22Rv1 (cell line): ENCODE data around the gene H1-8.

ENCODE experiments used
- H3K27ac ChIP-seq: fragments of 450-650 bp; 2 replicates; pipeline ENCODE4 v1.5.1; 2017
- ZFX ChIP-seq: fragments of 450-650 bp; IDR thresholded peaks from 2 replicates; pipeline ENCODE4 v1.6.1; 2017; ENCODE audit warnings: antibody characterized with exemption, borderline replicate concordance
- TF ChIP-seq, protein P1 (sequence below): fragments of 450-650 bp; IDR thresholded peaks from 2 replicates; pipeline ENCODE4 v1.5.1; 2017; ENCODE audit warnings: mild to moderate bottlenecking

The H1-8 gene

DNA sequence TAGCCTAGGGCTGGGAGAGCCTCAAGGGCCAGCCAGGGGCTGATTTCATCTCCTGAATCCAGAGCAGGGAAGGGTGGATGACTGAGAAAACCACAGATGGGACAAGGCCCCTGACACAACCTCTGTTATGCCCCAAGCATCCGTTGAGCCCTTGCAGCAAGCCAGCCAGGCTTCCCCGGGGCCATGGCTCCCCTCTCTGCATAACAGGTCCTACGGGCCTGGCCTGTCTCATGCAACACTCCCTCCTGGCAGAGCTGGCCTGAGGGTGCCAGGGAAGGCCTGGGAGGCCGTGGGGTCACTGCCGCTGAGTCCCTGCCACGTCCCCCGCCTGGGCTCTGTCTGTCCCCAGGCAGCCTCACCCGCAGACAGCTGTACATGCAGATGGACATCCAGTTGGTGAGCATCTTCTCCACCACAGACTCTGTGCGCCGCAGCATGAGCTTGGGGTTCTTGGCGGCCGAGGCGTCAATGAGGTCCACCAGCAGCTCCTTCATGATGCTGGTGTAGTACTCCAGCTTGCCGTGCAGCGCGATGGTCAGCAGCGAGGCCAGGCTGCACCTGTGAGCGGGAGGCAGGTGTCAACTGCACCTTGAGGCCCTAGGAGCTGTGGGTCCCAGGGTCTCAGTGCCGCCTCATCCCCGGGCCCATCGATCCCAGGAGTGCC lies 22.1 kb downstream of the H1-8 start:
- no peak overlapping the region for H3K27ac ChIP-seq
- TF ChIP-seq, protein P1, sequence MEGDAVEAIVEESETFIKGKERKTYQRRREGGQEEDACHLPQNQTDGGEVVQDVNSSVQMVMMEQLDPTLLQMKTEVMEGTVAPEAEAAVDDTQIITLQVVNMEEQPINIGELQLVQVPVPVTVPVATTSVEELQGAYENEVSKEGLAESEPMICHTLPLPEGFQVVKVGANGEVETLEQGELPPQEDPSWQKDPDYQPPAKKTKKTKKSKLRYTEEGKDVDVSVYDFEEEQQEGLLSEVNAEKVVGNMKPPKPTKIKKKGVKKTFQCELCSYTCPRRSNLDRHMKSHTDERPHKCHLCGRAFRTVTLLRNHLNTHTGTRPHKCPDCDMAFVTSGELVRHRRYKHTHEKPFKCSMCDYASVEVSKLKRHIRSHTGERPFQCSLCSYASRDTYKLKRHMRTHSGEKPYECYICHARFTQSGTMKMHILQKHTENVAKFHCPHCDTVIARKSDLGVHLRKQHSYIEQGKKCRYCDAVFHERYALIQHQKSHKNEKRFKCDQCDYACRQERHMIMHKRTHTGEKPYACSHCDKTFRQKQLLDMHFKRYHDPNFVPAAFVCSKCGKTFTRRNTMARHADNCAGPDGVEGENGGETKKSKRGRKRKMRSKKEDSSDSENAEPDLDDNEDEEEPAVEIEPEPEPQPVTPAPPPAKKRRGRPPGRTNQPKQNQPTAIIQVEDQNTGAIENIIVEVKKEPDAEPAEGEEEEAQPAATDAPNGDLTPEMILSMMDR, result no peak
- no peak for TF ChIP-seq ZFX

DNA sequence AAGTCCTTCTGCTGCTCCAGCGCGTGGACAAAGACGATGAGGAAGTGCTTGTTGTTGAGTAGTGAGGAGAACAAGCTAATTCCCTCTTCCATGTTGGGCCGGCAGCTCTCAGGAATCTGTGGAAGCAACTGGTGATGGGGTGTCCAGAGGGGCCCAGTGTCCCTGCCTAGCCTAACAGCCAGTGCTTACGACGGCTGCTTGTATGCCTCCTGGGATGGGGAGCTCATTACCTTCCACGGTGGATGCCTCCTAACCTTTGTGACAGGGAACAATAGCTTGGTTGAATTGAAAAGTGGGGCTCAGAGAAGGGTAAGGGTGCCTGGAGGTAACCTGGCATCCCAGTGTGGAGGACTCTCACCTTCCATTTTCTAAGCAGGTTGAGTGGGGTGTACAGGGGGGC lies 22.9 kb downstream of the H1-8 start:
- no peak overlapping the region for H3K27ac ChIP-seq
- TF ChIP-seq ZFX, result no peak
- TF ChIP-seq, protein P1, result no peak

DNA sequence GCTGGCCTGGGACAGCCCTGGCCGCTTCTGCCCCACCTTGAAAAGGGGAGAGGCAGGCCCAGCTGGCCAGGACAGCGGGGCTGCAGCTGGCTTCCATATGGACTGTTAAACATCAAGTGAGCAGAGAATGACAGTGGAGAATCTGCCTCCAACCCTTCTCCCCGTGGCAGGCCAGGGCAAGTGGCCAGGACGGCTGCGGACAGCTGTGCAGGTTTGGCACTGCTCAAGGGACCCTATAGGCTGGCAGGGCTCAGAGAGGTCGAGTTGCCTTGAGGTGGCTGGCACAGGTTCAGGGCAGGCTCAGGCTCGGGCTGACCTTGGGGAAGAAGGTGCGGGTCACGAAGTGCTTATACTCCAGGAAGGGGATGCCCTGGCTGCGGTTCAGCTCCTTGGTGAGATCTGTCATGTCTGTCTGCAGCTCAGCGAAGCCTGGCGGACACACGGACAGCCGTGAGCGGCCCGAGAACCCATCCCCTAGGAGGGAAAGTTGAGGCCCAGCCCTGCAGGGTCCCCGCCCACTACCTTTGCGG lies 24.3 kb downstream of the H1-8 start:
- TF ChIP-seq ZFX, result no peak
- TF ChIP-seq, protein P1, result no peak
- H3K27ac ChIP-seq, result no peak overlapping the region

DNA sequence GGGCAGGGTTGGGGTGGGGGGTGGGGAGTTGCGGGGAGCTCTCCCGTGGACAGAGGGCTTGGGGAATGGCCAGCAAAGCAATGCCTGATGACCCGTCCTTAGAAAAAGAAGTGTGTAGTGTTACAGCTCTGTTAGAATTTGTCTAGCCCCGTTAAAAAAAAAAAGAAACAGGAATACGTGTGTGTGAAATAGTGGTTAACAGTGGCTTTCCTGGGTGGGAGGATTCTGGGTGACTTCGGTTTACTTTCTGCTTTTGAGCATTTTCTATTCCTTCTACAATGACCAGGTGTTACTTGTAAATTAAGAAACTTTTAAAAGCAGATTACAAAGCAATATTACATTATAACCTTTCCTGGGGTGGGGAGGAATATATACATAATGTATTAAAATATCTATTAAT lies 25.0 kb downstream of the H1-8 start:
- TF ChIP-seq, protein P1, result no peak
- no peak for TF ChIP-seq ZFX
- H3K27ac ChIP-seq, result no peak overlapping the region

DNA sequence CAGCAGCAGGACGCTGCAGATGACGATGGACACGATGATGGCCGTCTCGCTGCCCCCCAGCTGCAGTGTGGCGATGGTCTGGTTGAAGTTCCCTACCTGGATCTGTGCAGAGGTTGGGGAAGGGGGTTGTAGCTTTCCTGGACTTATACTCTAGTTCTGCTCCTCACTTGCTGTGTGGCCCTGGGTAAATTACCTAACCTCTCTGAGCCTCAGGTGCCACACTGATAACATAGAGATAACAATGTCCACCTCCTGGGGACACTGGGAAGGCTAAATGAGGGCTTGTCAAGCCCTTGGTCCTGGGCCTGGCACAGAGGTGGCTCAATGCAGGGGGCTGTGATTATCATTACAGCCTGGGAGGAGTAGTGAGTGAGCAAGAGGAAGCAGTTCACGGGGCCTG lies 26.9 kb downstream of the H1-8 start:
- no peak for TF ChIP-seq ZFX
- TF ChIP-seq, protein P1, result no peak
- H3K27ac ChIP-seq, result no peak overlapping the region

DNA sequence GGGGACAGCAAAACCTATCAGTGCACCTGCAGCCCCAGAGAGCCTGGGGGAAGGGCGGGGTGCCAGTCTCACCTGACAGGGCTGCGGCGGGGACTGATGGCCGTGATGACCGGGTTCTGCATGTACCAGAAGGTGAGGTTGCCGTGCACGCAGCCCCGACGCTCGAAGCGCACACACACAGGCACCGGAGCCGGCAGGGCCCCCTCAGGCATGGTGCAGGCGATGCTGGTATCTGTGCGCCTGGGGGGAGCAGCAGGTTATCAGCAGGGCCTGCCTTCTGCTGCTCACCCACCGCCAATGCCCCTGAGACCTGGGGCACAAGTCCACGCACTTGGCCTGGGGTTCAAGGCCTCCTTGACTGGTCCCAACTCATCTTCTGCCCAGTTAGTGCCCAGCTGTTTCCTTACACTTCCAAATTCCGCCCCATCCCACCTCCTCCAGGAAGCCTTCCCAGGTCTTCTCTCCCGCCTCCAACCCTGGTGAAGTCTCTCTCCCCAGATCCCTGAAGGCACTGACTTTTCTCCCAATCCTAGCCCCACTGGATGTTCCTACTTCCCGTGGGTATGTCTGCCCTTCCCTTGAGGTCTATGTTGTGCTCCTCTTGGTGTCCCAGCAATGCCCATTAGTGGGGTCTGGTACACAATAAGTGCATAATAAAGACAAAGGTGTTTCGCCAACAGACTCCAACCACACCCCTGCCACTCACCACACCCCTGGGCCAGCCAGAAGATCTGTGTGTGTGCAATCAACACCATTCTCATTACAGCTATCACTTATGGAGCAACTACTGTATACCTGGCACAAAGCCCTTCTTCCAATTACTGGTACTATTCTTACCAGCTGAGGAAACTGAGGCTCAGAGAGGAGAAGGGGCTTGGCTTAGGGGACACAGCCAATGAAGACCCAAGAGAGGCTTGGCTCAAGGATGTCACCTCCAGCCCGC lies 28.9 kb downstream of the H1-8 start:
- TF ChIP-seq ZFX, result no peak
- TF ChIP-seq, protein P1, result no peak
- no peak overlapping the region for H3K27ac ChIP-seq

DNA sequence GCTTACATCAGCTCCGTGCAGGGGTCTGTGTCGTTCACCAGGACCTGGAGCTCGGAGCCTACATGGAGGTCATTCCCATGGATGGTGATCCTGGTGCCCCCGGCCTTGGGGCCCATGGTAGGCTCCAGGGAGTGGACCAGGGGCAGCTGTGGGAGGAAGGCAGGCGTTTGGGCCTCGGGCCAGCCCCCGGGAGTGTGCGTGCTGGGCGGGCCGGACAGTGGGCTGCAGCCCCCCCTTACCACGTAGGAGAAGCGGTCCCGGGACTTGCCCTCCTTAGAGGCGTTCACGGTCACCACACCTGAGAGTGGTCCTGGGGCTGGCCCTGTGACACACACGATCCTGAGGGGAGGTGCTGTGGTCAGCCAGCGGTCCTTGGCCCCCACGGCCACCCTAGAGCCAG lies 29.6 kb downstream of the H1-8 start:
- TF ChIP-seq ZFX, result no peak
- H3K27ac ChIP-seq, result no peak overlapping the region
